Glomerular visceral epithelial cell (primary cell): ENCODE measurements around the gene MANBA.

Source experiments
- DNase-seq: peaks from one replicate; pipeline ENCODE4 v3.0.0-alpha.2; 2016; ENCODE audit errors: extremely low spot score

The MANBA gene

DNA sequence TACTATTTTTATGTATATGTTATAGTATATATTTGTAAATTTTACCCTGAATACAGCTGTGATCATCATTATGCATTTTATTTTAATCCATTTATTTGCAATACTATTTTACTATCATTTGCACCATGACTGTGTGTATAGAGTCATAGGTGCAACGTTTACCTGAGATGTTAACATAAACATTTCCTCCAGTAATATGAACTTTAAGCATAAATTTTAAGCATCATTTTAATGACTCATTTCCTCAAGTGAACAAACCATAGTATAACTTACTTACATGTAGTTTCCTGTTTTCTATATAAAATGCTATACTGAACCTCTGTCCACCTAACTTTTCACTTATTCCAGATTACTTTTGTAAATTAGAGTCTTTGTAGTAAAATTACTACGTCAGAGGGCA is 166.8 kb downstream of the MANBA start:
- no peak for DNase-seq

DNA sequence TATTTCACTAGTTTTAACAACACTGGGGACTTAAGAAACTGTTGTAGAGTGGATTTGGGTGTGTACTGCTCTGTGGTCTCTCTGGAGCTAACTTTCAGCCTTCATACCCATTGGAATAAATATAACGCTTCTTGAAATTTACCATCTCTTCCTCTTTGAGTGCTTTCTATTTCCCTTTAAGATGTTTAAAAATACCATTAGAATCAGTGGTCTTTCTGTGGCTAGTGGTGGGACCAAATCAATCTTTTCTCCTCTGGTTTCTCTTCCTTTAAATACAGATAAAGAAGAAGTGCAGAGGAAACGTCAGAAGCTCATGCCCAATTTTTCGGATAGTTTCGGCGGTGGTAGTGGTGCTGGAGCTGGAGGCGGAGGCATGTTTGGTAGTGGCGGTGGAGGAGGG is 167.6 kb downstream of the MANBA start:
- no peak for DNase-seq

DNA sequence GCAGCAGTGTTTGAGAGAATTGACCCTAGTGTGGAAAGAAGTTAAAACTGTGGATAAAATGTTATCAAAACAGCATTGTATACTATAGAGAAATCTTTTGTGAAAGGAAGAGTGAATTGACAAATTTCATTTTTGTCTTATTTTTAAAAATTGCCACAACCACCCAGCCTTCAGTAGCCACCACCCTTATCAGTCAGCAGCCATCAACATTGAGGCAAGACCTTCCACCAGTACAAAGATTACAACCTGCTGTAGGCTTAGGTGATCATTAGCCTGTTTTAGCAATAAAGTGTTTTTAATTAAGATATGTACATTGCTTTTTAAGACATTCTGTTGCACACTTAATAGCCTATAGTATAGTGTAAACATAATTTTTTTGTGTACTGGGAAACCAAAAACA is 168.5 kb downstream of the MANBA start:
- DNase-seq, result no peak

DNA sequence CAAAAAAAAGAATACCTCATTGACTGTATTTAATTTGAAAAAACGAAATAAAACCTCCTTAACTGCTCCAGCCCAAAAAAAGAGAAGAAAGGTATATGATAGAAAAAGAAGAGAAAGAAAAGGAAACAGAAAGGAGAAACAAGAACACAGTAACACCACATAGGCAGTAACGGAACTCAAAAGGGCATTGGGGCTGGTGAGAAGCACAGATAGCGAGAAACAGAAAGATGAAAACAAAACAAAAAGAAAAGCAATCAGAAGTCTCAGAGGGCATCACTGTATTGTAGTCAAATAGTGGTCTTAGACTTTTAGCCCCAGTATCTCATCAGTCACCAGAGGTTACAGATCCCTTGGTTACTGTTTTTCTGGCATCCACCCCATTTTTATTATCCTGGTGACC is 171.0 kb downstream of the MANBA start:
- no peak for DNase-seq

DNA sequence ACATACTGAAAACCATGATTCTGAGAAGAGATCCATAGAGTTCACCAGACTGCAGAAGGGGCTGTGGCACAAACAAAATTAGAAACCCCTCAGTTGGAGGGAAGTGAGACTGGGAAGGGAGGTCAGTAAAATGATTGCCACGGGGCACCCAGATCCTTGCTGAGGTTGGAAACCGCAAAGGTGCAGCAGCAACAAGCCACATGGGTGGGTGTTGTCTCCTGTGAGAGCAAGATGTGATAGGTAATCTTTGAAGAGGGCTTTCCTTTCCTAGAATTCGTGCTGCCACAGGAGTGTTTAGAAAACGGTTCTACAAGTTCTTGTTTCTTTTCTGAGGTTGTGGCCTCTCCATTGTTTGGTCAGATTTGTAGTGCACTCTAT is 174.1 kb downstream of the MANBA start:
- no peak for DNase-seq

DNA sequence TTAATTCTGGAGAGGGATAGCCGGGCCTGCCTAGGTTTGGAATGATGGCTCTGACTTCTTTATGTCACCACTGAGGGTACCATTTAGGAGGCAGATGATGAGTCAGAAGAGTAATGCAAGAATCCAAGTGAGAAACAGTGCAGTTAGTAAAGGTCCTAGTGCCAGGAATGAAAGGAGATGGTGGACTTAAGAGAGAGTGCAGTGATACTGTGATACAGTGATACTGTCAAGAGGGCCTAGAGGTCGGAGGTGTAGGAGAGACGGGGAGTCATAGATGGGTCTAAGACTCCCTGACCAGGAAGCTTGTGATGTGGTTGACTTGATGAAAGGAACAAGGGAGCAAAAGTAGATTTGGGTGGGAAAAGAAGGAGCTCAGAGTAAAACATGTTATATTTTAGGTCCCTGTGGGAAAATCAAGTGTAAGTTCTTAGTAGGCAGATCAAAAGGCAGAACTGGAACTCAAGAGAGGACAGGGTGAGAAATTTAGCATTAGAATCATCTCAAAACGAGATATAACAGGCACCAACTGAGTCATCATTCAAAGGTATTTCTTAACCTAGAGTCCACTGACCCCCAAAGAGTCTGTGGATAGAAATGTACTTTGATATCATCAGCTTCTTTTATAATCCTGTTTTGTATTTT is 174.6 kb downstream of the MANBA start:
- DNase-seq, result no peak

DNA sequence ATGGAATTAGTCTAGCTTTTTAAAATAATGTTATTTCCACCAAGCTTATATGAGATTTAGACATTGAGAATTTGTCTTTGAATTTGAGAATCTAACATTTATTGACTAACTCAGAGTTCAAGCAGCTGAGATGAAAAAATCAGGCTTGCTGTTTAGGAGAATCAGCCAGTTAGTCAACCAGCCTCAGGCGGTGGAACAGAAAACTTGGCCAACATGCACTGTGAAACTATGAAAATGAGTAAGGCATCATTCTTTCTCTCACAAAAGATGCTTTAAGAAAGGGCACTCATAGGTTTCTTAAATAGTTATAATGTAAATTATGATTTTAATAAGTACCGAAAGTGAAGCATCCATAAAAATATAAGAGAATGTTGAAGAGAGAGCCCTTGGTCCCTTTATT is 175.4 kb downstream of the MANBA start:
- no peak for DNase-seq

DNA sequence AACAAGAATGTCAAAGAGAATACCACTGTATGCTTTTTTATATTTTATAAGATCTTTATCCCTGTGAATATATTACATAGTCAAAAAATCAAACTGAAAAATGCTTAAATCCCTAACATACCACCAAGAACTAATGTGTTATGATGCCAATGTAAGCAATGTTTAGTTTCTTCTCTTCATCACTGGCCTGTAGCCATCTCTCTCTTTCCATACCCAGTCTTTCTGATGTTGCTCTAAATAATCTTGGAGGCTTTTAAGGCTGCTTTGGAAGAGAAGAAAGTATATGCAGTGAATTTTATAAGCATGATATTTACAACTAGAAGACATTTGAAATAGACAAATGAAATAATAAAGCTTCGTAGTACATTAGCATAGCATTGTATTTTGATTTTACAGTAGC is 176.7 kb downstream of the MANBA start:
- no peak for DNase-seq
